NCI-H748 treated with DMSO at 0.1 percent for 48 hours (cell line): ENCODE measurements around the gene PSTK.

ENCODE experiments used
- DNase-seq: peaks from one replicate; lab custom pipeline; 2025; lab: John Stamatoyannopoulos, UW

Gene PSTK, protein sequence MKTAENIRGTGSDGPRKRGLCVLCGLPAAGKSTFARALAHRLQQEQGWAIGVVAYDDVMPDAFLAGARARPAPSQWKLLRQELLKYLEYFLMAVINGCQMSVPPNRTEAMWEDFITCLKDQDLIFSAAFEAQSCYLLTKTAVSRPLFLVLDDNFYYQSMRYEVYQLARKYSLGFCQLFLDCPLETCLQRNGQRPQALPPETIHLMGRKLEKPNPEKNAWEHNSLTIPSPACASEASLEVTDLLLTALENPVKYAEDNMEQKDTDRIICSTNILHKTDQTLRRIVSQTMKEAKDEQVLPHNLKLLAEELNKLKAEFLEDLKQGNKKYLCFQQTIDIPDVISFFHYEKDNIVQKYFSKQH

DNA sequence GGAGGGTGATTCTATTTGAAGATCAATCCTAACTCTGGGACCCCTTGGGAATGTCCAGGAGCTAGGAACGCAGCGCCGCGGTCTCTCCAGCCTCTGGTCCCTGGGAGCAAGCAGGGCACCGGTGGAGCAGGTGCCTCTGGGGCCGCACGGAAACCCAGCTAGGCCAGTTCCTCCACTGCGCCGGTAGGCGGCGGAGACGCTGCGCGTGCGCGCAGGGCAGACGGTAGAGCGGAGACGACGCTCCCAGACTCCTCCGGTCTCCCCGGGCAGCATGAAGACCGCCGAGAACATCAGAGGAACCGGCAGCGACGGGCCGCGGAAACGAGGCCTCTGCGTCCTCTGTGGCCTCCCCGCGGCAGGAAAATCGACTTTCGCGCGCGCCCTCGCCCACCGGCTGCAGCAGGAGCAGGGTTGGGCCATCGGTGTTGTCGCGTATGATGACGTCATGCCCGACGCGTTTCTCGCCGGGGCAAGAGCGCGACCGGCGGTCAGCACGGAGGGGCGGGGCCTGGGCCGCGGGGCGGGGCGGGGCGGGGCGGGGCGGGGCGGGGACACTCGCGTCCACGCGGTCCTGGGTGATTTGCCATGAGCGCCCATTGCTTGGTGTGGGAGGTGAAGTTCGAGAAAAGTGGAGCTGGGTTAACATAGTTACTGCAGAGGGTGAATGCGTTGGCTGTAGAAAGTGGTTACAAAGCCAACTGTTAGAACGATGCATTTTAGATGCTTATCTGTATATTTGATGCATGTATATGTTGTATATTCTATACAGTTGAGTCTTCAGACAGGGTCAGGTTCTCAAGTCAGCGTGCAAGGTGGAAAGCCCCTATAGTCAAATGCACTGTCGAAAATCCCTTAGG is at the start of gene PSTK:
Gene PSTK (plus strand): TSS at position 193 of the 857 bp plus-strand sequence. CDS start 79 bp downstream, at position 272.
- DNase-seq, result peak; percentile 52

- DNase-seq, result no peak
Observed at GRCh38 chr10:122931088-122931906, 48.9 kb upstream of the PSTK start.

DNA sequence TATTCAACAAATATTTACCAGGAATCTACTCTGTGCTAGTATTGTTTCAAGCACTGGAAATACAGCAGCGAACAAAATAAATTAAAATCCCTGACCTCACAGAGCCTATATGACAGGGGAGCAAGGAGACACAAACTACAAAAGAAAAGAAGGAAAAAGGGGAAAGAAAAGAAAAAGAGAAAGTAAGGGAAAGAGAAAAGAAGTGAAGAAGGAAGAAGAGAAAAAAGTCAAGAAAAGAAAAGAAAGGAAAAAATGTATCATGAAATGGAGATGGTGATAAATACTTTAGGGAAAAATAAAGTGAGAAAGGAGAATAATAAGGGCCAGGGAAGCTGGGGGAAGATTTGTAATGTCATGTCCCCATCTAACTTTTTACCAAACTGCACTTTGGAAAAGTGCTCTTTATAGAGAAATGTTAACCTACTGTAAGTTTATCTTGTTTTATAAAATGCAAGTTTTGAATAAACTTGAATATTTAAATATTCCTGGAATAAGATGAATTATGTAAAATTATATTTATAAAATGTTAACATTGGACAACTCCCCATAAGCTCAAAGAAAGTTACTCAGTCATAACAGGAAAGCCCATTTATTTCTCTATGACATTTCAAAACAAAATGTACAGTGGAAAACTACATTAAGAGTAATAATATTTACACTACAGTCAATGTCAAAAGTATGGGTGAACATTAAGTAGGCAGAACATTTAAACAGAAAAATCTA is 40.9 kb upstream of the PSTK start:
- no peak for DNase-seq

DNA sequence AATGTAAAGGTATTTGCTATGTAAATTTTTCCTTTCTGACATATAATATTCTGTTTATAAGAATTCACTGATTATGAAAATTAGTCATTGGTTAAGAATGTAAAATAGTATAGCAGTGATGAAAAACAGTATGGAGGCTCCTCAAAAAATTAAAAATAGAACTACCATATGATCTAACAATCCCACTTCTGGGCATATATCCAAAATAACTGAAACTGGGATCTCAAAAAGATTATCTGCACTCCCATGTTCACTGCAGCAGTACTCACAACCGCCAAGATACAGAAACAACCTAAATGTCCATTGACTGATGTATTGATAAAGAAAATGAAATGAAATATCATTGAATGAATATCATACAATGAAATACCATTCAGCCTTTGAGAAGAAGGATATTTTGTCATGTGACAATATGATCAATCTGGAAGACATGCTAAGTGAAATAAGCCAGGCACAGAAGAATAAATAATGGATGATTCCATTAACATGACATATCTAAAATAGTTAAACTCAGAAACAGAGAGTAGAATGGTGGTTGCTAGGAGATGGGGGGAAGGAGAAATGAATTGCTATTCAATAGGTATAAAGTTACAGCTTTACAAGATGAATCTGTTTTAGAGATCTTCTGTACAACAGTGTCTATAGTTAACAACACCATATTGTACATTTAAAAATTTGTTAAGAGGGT is 40.2 kb upstream of the PSTK start:
- no peak for DNase-seq

- DNase-seq, result no peak
Observed at GRCh38 chr10:122949296-122949695, 30.9 kb upstream of the PSTK start.

DNA sequence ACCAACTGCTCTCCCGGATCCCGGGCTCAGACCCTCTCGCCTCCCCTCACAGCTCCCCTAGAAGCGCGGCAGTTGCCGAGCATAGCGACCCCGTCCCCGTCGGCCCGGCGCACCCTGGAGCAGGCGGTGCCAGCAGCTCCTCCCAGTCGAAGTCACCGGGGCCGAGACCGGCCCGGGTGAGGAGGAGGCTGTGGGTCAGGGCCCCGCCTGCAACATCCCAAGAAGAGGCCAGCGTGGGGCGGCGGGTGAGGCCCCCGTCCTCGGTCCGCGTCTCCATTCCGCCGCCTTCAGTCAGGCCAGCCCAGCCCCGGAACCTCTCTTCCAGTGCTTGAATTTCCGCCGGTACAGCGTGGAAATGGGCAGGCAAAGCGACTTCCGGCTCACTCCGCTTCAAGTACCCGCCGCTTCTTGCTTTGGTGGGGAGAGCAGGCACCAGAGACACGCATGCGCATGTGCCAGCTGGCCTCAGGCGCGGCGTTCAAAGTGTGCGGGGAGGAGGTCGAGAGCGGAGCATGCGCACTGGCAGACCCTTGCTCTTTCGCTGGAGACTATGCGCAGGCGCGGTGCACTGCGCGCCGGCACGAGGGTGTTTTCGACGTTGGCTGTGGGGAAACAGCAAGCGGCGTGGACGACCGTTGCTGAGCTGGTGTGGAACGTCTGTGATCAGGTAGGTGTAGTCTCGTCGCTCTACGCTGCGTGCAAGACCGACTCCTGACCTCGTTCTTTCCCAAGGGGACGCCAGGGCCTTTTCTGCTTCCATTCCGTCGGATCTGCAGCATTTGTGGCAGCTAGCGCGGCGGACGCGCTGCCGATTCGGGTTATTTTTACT is 26.1 kb upstream of the PSTK start, which contains the start of gene C10orf88:
Gene C10orf88 (minus strand): TSS at position 326 of the 829 bp plus-strand sequence. CDS start 49 bp downstream, at position 277.
- DNase-seq, result peak; percentile 90

DNA sequence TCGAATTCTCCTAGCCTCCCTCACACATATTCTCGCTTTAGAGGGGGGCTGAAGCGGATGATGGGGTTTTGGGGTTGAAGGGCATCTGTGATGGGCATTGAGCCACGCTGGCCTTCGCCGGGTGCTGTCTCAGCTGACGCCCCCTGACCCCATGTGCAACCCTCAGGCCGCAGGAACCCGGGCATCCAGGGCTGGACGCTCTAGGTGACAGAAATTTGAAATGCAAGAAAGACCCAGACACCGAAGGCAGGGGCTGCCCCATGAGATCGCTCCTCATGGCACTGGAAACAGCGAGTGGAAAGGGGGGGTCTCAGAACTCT is 25.5 kb upstream of the PSTK start:
- no peak for DNase-seq

DNA sequence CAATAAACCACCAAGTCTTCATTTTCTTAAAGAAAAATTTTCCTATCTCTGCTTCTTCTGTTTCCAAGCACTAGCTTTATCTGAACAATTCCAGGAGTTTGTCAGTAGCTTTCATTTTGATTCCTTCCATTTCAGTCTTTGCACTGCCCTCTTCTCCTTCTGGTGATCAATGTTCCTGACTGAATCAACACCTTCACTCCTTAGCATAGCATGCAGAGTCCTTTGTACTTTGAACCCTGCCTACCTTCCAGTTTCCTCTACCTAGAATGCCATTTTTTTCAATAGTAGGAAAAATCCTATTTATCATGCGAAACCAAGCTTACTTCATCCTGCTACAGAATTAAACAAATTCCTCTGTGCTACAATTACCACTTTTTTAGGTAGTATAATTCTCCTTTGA is 24.3 kb upstream of the PSTK start:
- DNase-seq, result no peak

DNA sequence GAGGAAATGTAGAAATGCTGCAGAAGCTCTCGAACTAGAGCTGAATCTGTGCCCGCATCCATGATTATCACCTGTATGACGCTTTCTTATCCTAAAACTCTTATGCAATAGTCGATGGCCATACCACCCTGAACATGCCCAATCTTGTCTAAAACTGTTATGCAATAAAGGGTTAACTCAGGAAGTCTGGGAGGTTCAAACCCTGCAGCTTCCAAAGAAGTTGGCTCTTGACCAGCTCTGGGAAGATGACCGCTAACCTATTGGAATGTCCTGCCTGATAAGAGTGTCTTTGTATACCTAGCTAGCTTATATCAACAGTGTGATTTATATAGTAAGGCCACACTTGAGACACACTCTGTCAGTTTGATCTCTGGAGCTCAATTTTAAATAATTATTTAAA is 22.7 kb upstream of the PSTK start:
- DNase-seq, result no peak

- DNase-seq, result no peak
Observed at GRCh38 chr10:122962405-122962804, 17.8 kb upstream of the PSTK start.

DNA sequence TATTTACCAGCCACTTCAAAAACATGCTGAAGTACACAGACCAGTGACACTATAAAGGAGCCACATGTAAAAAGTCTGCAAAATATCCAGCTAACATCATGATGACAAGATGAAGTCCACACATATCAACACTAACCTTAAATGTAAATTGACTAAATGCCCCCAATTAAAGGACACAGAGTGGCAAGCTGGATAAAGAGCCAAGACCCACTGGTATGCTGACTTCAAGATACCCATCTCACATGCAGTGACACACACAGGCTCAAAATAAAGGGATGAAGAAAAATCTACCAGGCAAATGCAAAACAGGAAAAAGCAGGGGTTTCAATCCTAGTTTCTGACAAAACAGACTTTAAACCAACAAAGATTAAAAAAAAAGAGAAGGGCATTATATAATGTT is 13.3 kb upstream of the PSTK start:
- no peak for DNase-seq

GRCh38 chr10:122968698-122969097 is 11.5 kb upstream of the PSTK start:
- no peak for DNase-seq

- no peak for DNase-seq
Observed at GRCh38 chr10:122974023-122974422, 6.2 kb upstream of the PSTK start.

DNA sequence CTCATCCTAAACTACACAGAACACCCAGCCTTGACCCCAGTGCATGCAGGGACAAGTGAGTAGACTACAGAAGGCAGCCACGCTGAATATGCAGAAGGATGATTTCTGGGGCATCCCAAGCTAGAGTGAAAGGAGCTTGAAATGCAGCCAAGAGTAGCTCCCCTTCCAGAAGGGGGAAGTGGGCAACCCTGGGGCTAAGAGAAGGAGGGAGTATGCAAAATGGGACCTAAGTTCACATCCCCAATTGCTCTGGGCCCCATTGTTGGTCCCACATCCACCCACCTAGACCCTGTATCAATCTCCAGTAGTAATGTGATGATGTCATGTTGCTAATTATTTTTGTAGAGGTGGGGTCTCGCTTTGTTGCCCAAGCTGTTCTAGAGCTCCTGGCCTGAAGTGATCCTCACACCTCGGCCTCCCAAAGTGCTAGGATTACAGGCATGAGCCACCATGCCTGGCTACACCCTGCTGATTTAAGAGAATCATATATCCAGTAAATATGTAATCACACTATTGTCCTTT is 5.6 kb upstream of the PSTK start:
- DNase-seq, result no peak

GRCh38 chr10:122981066-122981464 is 864 bp downstream of the PSTK start:
- no peak for DNase-seq

DNA sequence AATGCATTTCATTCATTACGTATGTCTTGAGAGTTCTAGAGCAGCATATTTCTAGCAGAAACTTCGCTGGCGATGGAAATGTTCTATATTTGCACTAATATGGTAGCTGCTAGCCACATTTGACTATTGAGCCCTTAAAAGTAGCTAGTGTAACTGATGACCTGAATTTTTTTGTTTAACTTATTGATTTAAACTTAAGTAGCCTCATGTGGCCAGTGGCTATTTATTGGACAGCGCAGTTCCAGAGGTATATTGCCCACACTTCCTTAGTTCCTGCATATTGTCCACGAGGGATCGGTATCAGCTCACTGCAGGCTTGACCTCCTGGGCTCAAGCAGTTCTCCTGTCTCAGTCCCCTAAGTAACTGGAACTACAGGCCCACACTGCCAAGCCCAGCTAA is 3.7 kb downstream of the PSTK start:
- DNase-seq, result no peak

DNA sequence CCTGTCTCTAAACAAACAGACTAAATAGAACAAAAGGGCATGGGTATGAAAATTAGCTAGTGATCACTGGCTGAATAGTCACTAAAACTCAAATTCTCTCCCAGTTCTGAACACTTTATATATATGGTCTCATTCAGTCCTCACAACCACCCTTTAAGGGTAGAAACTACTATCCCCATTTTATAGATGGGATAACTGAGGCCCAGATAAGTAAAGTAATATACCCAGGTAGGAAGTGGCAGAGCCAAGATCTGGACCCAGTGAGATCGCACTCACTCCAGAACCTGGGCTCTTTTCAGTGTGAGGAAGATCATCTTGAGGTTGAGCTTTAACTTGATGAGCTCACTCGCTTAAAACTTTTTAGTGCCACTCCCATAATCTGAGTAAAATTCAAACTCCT is 4.5 kb downstream of the PSTK start:
- DNase-seq, result no peak

GRCh38 chr10:122986335-122986734 is 6.1 kb downstream of the PSTK start:
- DNase-seq, result no peak

DNA sequence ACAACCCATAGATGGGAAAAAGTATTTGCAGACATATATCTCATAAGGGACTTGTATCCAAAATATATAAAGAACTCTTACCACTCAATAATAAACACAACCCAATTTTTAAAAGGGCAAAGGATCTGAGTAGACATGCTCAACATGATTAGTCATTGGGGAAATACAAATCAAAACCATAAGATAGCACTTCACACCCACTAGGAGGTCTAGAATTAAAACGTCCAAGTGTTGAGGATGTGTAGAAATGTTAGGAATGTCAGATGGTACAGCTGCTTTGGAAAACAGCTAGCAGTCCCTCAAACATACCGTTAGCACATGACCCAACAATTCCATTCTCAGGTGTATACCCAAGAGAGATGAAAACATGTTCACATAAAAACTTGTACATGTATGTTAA is 8.3 kb downstream of the PSTK start:
- DNase-seq, result no peak

- DNase-seq, result no peak
Observed at GRCh38 chr10:122990278-122990677, 10.1 kb downstream of the PSTK start.
